ENCODE measurements around the gene PLOD1.

Gene PLOD1

GRCh38 chr1:11989669-11990068, 55.2 kb downstream of the PLOD1 start:
- no peak for ATAC-seq
- TF ChIP-seq ISL1 (CRISPR knock-in tag; IDR thresholded peaks at IDR 0.05) (no peak), ZNF70 (CRISPR knock-in tag; IDR thresholded peaks at IDR 0.05) (no peak), CREB5 (CRISPR knock-in tag; IDR thresholded peaks at IDR 0.05; ENCODE audit: low read depth) (no peak), CSRNP3 (CRISPR knock-in tag; IDR thresholded peaks at IDR 0.05) (no peak)

- ATAC-seq, result no peak
- TF ChIP-seq ZNF70 (CRISPR knock-in tag; IDR thresholded peaks at IDR 0.05), result no peak
- no peak for TF ChIP-seq CSRNP3 (CRISPR knock-in tag; IDR thresholded peaks at IDR 0.05)
- TF ChIP-seq ZFP30 (CRISPR knock-in tag; IDR thresholded peaks at IDR 0.05), result no peak
- no peak for TF ChIP-seq PPARA (CRISPR knock-in tag; IDR thresholded peaks at IDR 0.05; ENCODE audit: borderline replicate concordance)
- TF ChIP-seq ESRRG (CRISPR knock-in tag; IDR thresholded peaks at IDR 0.05), result no peak
- no peak for TF ChIP-seq ZC3H10 (CRISPR knock-in tag; IDR thresholded peaks at IDR 0.05)
- TF ChIP-seq SNAI2 (CRISPR knock-in tag; IDR thresholded peaks at IDR 0.05), result no peak
- no peak for TF ChIP-seq OSR1 (CRISPR knock-in tag; IDR thresholded peaks at IDR 0.05)
- TF ChIP-seq ZNF565 (CRISPR knock-in tag; conservative IDR thresholded peaks at IDR 0.05; ENCODE audit: low read depth), result no peak
- no peak for TF ChIP-seq TSHZ2 (CRISPR knock-in tag; IDR thresholded peaks at IDR 0.05)
Measured at GRCh38 chr1:11990303-11991032, 56.0 kb downstream of the PLOD1 start.

- ATAC-seq, result no peak
- TF ChIP-seq CSRNP3 (CRISPR knock-in tag; IDR thresholded peaks at IDR 0.05), result no peak
- no peak for TF ChIP-seq ZFP30 (CRISPR knock-in tag; IDR thresholded peaks at IDR 0.05)
- TF ChIP-seq ESRRG (CRISPR knock-in tag; IDR thresholded peaks at IDR 0.05), result no peak
- TF ChIP-seq ZNF8 (CRISPR knock-in tag; IDR thresholded peaks at IDR 0.05), result no peak
- no peak for TF ChIP-seq ZFP3 (CRISPR knock-in tag; IDR thresholded peaks at IDR 0.05)
- TF ChIP-seq ZNF565 (CRISPR knock-in tag; conservative IDR thresholded peaks at IDR 0.05; ENCODE audit: low read depth), result no peak
- TF ChIP-seq RARB (CRISPR knock-in tag; IDR thresholded peaks at IDR 0.05), result no peak
- no peak for TF ChIP-seq SNAI2 (CRISPR knock-in tag; IDR thresholded peaks at IDR 0.05)
- no peak for TF ChIP-seq GLIS3 (CRISPR knock-in tag; IDR thresholded peaks at IDR 0.05)
- no peak for TF ChIP-seq BACH2 (CRISPR knock-in tag; IDR thresholded peaks at IDR 0.05; ENCODE audit: borderline replicate concordance)
- no peak for TF ChIP-seq ISL1 (CRISPR knock-in tag; IDR thresholded peaks at IDR 0.05)
- TF ChIP-seq TOX (CRISPR knock-in tag; IDR thresholded peaks at IDR 0.05; ENCODE audit: borderline replicate concordance), result no peak
- no peak for TF ChIP-seq ARNTL (CRISPR knock-in tag; IDR thresholded peaks at IDR 0.05; ENCODE audit: borderline replicate concordance, low read depth)
- no peak for TF ChIP-seq CREB5 (CRISPR knock-in tag; IDR thresholded peaks at IDR 0.05; ENCODE audit: low read depth)
- TF ChIP-seq CSDC2 (CRISPR knock-in tag; IDR thresholded peaks at IDR 0.05), result no peak
- TF ChIP-seq OSR1 (CRISPR knock-in tag; IDR thresholded peaks at IDR 0.05), result no peak
- TF ChIP-seq PPARA (CRISPR knock-in tag; IDR thresholded peaks at IDR 0.05; ENCODE audit: borderline replicate concordance), result no peak
- no peak for TF ChIP-seq ZC3H10 (CRISPR knock-in tag; IDR thresholded peaks at IDR 0.05)
- TF ChIP-seq POU6F1 (CRISPR knock-in tag; IDR thresholded peaks at IDR 0.05; ENCODE audit: borderline replicate concordance, low read depth), result no peak
Measured at GRCh38 chr1:11991969-11992676, 57.6 kb downstream of the PLOD1 start.

All from SK-N-SH treated with all-trans-retinoic acid at 6 μM for 48 hours (cell line).